Kidney (tissue), 14 donors: Measurements from ENCODE around the gene RBMS1. TPM values are rescaled to one million over a fixed set of nuclear protein-coding genes. Genes with fewer than 3 reads are reported as not detected.

Source experiments
- DNase-seq, 5 donors: peaks; one replicate each; pipeline ENCODE4 v3.0.0-alpha.2; 2013 to 2020
- FAIRE-seq: peaks from 2 replicates; lab custom pipeline; 2012; peaks lifted over from hg19 to GRCh38; lab: Jason Lieb, UNC
- H3K27ac ChIP-seq, 2 donors: one replicate each; pipeline ENCODE4 v1.7.0; 2013; ENCODE audit warnings: low read depth in 2 of 2, low read length in 2 of 2, inconsistent platforms in 1 of 2
- H3K27me3 ChIP-seq: one replicate; pipeline ENCODE4 v1.7.1; 2013; ENCODE audit warnings: low read length, inconsistent platforms; ENCODE audit not compliant: control insufficient read depth, insufficient read depth
- H3K36me3 ChIP-seq, 3 donors: one replicate each; pipeline versions ENCODE4 v1.7.0 to v1.7.1; 2013; ENCODE audit warnings: low read length in 3 of 3, control low read depth in 1 of 3, inconsistent platforms in 1 of 3; ENCODE audit not compliant: insufficient read depth in 3 of 3, control insufficient read depth in 2 of 3
- H3K4me1 ChIP-seq, 3 donors: one replicate each; pipeline versions ENCODE4 v1.7.0 to v1.7.1; 2013; ENCODE audit warnings: low read length in 3 of 3, inconsistent platforms in 1 of 3, low read depth in 1 of 3; ENCODE audit not compliant: control insufficient read depth in 2 of 3, insufficient read depth in 2 of 3
- H3K4me3 ChIP-seq, 3 donors: one replicate each; pipeline versions ENCODE4 v1.7.0 to v1.8.1; 2013; ENCODE audit warnings: low read length in 3 of 3, control low read depth in 1 of 3, inconsistent platforms in 1 of 3
- H3K9ac ChIP-seq, 3 donors: one replicate each; pipeline versions ENCODE4 v1.7.0 to v1.7.1; 2013; ENCODE audit warnings: low read length in 3 of 3, control low read depth in 1 of 3, inconsistent platforms in 1 of 3
- H3K9me3 ChIP-seq, 3 donors: one replicate each; pipeline versions ENCODE4 v1.7.0 to v1.7.1; 2013; ENCODE audit warnings: low read length in 3 of 3, control low read depth in 1 of 3, inconsistent platforms in 1 of 3; ENCODE audit not compliant: control insufficient read depth in 2 of 3, insufficient read depth in 1 of 3
- intact Hi-C: fragments of 100-400 bp; cut with DNase I; formaldehyde crosslinking; loops from one replicate; pipeline ENCODE4 v1.11.1; 2022
- polyA plus RNA-seq: library from polyadenylated mRNA; stranded (reverse); fragments of 350-450 nt; fragmentation: Illumina TruSeq; extraction: RNeasy Lipid Tissue Mini Kit (QIAGEN cat#74804); gene quantifications from one replicate; pipeline ENCODE4 v1.2.3, GENCODE V29; 2014; ENCODE audit warnings: low read depth, low replicate concordance; ENCODE audit not compliant: insufficient read depth
- total RNA-seq: library from RNA; stranded (reverse); fragmentation: NEBNext Ultra II Directional; extraction: Animal tissue kit (Norgen Biotek cat#: 25700); gene quantifications from one replicate; pipeline ENCODE4 v1.2.1, GENCODE V29; 2021
- TF ChIP-seq, protein P1 (sequence below): IDR thresholded peaks from 3 replicates; pipeline ENCODE4 v1.5.1; 2012; ENCODE audit warnings: mild to moderate bottlenecking, moderate library complexity, borderline replicate concordance; ENCODE audit not compliant: insufficient read depth; ENCODE audit errors: extremely low read depth
- donor health status: control.
- donor health status: control.
- donor health status: control.
- donor health status: control.
- donor health status: control.
- donor health status: DM: yes; HTN: yes; CAD: no.
- donor health status: Normal renal cell carcinoma (clear cell type).

Gene RBMS1
- total and polyA plus RNA-seq, 2 donors from 2014 or later, result 25.6 to 94.8 TPM

- DNase-seq, result no peak
- TF ChIP-seq, protein P1, sequence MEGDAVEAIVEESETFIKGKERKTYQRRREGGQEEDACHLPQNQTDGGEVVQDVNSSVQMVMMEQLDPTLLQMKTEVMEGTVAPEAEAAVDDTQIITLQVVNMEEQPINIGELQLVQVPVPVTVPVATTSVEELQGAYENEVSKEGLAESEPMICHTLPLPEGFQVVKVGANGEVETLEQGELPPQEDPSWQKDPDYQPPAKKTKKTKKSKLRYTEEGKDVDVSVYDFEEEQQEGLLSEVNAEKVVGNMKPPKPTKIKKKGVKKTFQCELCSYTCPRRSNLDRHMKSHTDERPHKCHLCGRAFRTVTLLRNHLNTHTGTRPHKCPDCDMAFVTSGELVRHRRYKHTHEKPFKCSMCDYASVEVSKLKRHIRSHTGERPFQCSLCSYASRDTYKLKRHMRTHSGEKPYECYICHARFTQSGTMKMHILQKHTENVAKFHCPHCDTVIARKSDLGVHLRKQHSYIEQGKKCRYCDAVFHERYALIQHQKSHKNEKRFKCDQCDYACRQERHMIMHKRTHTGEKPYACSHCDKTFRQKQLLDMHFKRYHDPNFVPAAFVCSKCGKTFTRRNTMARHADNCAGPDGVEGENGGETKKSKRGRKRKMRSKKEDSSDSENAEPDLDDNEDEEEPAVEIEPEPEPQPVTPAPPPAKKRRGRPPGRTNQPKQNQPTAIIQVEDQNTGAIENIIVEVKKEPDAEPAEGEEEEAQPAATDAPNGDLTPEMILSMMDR, result no peak
- Histone ChIP-seq H3K4me3 (no peak overlapping the region), H3K9ac (no peak overlapping the region), H3K4me1 (peaks cover 0 to 14% (median 14%) of the 10 kb centered on the region in 3 donors), H3K36me3 (no peaks in the 10 kb centered on the region), H3K9me3 (no peaks in the 10 kb centered on the region), H3K27me3 (no peaks in the 10 kb centered on the region), H3K27ac (no peak overlapping the region)
- FAIRE-seq, result no peak
- intact Hi-C loops, result no loop called here
Measured at GRCh38 chr2:160460333-160460731, 33.3 kb downstream of the RBMS1 start.

DNA sequence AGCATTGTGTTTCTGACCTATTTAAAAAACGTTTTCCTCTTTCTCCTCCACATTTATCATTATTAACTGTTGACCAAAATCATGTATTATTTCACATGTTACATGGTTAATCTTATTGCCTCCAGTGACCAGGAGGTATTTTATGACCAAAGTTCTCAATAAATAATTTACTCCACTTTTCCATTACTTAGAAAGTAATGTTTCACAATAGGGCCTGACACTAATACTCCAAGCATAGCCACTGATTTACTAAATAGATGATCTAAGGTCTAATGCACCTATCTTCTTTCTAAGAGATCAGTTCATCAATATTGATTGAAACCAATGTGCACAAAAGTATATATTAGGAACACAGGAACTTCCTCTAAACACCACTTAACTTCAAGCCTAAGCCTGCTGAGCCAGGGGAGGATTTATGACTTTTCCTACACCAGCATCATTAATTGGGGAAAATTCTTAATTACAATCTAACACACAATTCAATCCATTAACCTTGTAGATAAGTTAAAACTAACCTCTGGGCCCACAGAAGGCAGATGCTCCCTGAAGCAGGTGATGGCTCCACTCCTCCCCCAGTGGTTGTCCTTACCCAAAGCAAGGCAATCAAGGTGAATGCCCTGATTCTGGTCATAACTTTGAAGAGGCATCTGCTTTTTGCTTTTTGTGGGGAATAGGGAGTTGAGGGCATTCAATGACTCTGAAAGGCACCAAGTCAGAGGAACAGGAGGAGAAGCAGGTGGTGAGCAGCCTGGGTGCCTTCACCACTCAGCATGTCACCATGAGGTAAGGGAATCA, 33.9 kb downstream of the RBMS1 start:
- intact Hi-C loops, result no loop called here
- H3K27me3 ChIP-seq, result no peaks in the 10 kb centered on the region
- DNase-seq (no peak), FAIRE-seq (no peak)
- peaks cover 0 to 14% (median 12%) of the 10 kb centered on the region in 3 donors for H3K4me1 ChIP-seq
- H3K27ac ChIP-seq, result no peak overlapping the region
- no peak overlapping the region for H3K9ac ChIP-seq
- no peaks in the 10 kb centered on the region for H3K36me3 ChIP-seq
- H3K4me3 ChIP-seq, result no peak overlapping the region
- H3K9me3 ChIP-seq, result no peaks in the 10 kb centered on the region
- TF ChIP-seq, protein P1, result no peak

DNA sequence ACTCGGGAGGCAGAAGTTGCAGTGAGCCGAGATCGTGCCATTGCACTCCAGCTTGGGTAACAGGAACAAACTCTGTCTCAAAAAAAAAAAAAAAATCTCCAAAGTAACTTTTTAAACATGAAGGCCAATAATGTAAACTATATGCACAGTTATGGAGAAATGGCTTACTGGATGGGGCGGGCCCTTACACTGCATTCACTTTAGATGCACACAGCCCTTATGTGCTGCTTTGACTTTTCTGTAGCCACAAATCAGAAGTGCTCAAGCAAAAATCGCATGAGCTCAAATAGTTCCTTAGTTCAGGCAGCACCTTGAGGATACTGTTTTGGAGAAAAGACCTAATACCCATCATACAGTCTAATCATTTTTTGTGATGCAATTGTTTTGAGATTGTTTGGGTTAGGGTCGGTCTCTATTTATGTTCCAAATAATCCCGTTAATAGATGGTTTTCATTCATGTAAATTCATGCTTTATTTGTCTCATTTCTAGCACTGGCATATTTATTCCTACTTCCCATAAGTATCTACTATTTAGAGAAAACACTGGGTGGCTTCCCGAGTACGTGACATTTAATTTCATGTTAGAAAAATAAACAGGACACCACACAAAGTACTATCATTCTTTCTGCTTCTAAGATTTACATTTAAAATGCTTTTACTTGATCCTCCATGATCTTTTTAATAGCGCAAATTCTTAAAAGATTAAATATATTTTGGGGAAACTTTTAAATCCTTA, 34.7 kb downstream of the RBMS1 start:
- Histone ChIP-seq H3K9ac (no peak overlapping the region), H3K4me3 (no peak overlapping the region), H3K9me3 (no peaks in the 10 kb centered on the region), H3K4me1 (peaks cover 0 to 18% (median 14%) of the 10 kb centered on the region in 3 donors), H3K27me3 (no peaks in the 10 kb centered on the region), H3K36me3 (no peaks in the 10 kb centered on the region), H3K27ac (no peak overlapping the region)
- no peak for FAIRE-seq
- no peak for DNase-seq
- TF ChIP-seq, protein P1, result no peak
- intact Hi-C loops, result no loop called here
